ENCODE measurements around the gene TMPRSS11B. TPM values are rescaled to one million over a fixed set of nuclear protein-coding genes. Genes with fewer than 3 reads are reported as not detected.

The TMPRSS11B gene
- total RNA-seq, 1 donor from 2014 or later: not detected

DNA sequence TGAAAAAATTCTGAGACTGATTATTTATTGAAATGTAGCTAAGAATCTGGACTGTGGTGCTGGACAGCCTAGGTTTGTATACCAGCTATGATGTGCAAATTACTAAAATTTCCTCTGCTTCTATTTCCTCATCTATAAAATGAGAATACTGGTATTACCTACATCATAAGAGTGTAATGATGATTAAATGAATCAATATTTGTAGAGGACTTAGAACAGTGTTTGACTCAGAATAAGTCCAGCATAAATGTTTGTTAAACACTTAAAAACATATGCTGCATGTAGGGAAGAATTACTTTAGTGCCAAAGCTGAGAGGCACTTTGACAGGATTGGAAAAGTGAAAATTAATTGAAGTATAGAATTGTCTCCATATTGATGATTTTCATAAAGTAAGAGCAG, 60.6 kb downstream of the TMPRSS11B start:
- Histone ChIP-seq H3K27me3 (no peaks in the 10 kb centered on the region), H3K27ac (no peak overlapping the region), H3K36me3 (no peaks in the 10 kb centered on the region), H3K4me3 (no peak overlapping the region), H3K9me3 (no peaks in the 10 kb centered on the region), H3K4me1 (no peaks in the 10 kb centered on the region)
- DNase-seq (no peak), ATAC-seq (no peak)
- TF ChIP-seq, protein P1, sequence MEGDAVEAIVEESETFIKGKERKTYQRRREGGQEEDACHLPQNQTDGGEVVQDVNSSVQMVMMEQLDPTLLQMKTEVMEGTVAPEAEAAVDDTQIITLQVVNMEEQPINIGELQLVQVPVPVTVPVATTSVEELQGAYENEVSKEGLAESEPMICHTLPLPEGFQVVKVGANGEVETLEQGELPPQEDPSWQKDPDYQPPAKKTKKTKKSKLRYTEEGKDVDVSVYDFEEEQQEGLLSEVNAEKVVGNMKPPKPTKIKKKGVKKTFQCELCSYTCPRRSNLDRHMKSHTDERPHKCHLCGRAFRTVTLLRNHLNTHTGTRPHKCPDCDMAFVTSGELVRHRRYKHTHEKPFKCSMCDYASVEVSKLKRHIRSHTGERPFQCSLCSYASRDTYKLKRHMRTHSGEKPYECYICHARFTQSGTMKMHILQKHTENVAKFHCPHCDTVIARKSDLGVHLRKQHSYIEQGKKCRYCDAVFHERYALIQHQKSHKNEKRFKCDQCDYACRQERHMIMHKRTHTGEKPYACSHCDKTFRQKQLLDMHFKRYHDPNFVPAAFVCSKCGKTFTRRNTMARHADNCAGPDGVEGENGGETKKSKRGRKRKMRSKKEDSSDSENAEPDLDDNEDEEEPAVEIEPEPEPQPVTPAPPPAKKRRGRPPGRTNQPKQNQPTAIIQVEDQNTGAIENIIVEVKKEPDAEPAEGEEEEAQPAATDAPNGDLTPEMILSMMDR (IDR thresholded peaks at IDR 0.05): no peak
- intact Hi-C loops (cut with DNase I): no loop called here

DNA sequence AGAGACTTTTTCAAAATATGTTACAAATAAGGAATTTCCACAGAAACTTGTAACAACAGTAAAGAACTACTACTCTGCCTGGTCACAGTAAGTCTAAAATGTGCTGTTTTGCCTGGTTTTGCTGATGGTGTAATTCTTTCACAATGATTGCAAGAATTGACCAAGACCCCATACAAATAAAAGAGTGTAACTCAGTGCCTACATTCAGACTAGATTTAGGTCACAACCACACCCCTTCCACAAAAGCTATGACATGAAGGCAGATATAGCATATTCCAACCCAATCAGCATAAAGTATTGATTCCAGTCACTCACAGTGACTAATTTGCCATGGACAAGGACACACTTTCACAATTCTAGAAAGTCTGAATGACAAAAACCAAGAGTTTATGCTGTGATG, 62.1 kb downstream of the TMPRSS11B start:
- Histone ChIP-seq H3K4me1 (no peaks in the 10 kb centered on the region), H3K9me3 (no peaks in the 10 kb centered on the region), H3K27me3 (no peaks in the 10 kb centered on the region), H3K36me3 (no peaks in the 10 kb centered on the region), H3K27ac (no peak overlapping the region), H3K4me3 (no peak overlapping the region)
- intact Hi-C loops (cut with DNase I): no loop called here
- DNase-seq: no peak
- no peak for ATAC-seq
- TF ChIP-seq, protein P1 (IDR thresholded peaks at IDR 0.05): no peak

DNA sequence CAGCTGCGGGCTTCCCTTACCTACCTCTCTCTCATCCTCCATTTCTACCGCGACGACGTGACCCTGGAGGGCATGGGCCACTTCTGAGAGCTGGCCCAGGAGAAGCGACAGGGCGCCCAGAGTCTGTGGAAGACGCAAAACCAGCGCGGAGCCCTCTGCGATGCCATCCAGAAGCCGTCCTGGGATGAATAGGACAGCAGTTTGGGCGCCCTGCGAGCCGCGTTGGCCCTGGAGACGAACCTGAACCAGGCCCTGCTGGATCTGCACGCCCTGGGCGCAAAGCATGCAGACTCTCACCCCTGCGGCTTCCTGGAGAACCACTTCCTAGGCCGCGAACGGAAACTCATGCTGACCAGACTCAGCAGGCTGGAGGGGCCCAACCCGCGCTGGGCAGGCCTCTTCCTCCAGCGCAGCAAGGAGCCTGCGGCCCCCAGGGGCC, 63.1 kb downstream of the TMPRSS11B start:
- TF ChIP-seq, protein P1 (IDR thresholded peaks at IDR 0.05): no peak
- Histone ChIP-seq H3K9me3 (no peaks in the 10 kb centered on the region), H3K27me3 (no peaks in the 10 kb centered on the region), H3K4me1 (no peaks in the 10 kb centered on the region), H3K27ac (no peak overlapping the region), H3K4me3 (no peak overlapping the region), H3K36me3 (no peaks in the 10 kb centered on the region)
- no peak for DNase-seq
- intact Hi-C loops (cut with DNase I): no loop called here
- no peak for ATAC-seq

DNA sequence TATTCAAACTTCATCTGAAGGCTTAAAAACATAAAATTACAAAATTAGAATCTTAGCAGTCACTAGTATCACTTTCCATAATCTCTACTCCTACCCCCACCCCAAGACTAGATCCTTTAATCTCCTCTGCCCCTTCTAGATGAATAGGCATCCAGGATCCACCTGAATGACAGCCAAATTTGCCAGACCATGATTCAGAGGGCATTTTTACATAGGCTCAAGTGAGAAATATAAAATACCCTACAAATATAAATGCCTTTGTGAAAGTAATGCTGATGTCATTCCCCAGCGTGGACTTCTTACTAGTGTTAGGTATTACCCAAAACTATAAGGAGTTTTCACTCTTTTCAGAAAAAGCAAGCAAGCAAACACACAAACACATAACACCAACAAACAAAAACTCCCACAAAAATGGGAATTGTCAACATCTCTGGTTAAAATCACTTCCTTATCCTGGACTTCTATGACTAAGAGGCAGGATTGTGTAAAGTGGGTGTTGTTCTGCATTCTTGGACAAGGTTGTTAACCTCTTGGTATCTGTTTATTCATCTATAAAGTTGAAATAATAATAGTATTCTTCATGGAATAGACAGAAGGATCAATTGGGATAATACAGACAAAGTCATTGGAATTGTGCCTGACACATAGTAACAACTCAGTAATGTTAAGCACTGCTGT, 64.5 kb downstream of the TMPRSS11B start:
- intact Hi-C loops (cut with DNase I): no loop called here
- no peaks in the 10 kb centered on the region for H3K27me3 ChIP-seq
- no peaks in the 10 kb centered on the region for H3K36me3 ChIP-seq
- no peak for DNase-seq
- TF ChIP-seq, protein P1 (IDR thresholded peaks at IDR 0.05): no peak
- H3K4me3 ChIP-seq: no peak overlapping the region
- no peaks in the 10 kb centered on the region for H3K4me1 ChIP-seq
- H3K27ac ChIP-seq: no peak overlapping the region
- no peak for ATAC-seq
- H3K9me3 ChIP-seq: no peaks in the 10 kb centered on the region

DNA sequence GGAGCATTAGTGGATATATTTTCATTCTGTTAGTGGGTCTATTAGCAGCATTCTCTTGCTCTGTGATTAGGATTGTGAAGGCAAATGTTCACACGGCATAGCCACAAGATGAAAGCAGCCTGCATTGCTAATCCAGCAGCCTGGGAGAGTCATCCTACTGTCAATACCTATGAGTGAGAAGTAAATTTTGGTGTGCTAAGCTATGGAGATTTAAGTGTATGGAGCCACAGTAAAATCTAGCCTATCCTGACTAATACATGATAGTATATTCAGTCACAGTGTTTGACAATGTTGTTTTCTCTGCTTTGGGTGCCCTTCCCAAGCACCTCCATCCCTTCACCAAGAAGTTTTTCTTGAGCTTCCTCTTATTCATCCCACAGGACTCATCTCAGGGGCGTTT, 68.6 kb downstream of the TMPRSS11B start:
- ATAC-seq (no peak), DNase-seq (no peak)
- Histone ChIP-seq H3K9me3 (no peaks in the 10 kb centered on the region), H3K4me3 (no peak overlapping the region), H3K27me3 (no peaks in the 10 kb centered on the region), H3K36me3 (no peaks in the 10 kb centered on the region), H3K27ac (no peak overlapping the region), H3K4me1 (no peaks in the 10 kb centered on the region)
- intact Hi-C loops (cut with DNase I): no loop called here
- TF ChIP-seq, protein P1 (IDR thresholded peaks at IDR 0.05): no peak

Other genes with a start within 250 kb of the TMPRSS11B start
- not detected for gene TMPRSS11F, start 115.8 kb downstream of the TMPRSS11B start, total RNA-seq
- gene YTHDC1, start 104.4 kb upstream of the TMPRSS11B start, total RNA-seq: 94.3 TPM
- not detected for gene TMPRSS11E, start 201.8 kb upstream of the TMPRSS11B start, total RNA-seq